HG03025 (cell line): Measurements from ENCODE around the gene CDC42EP5.
"Not testable (repeated sequence)": the region's sequence is repeated elsewhere in the genome, so short reads cannot be mapped to it uniquely, and the experiment has no call there.

ENCODE experiments used
- ATAC-seq: cut with Tn5 transposase; IDR thresholded peaks from one replicate; pipeline ENCODE4 v1.9.1; 2021; ENCODE audit warnings: mild to moderate bottlenecking, moderate library complexity; ENCODE audit not compliant: unreplicated experiment, low FRiP score

The CDC42EP5 gene

DNA sequence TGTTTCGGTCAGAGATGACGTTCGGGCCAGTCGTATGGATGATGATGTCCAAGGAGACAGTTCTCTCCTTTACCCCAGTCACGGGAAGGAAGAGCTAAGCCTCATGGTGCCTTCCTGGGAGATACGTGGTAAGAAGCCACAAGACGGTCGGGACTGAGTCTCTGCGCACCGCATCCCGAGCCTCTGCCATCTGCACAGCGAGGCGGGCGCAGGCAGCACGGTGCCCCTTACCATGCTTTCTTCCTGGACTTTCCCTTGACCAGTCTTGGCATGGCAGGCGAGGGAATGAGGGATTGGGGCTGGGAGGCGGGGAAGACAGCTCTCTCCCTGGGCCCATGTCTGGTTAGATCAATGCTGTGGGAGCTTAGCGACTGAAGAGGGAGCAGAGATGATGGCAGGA, 19.5 kb upstream of the CDC42EP5 start:
- no peak for ATAC-seq

DNA sequence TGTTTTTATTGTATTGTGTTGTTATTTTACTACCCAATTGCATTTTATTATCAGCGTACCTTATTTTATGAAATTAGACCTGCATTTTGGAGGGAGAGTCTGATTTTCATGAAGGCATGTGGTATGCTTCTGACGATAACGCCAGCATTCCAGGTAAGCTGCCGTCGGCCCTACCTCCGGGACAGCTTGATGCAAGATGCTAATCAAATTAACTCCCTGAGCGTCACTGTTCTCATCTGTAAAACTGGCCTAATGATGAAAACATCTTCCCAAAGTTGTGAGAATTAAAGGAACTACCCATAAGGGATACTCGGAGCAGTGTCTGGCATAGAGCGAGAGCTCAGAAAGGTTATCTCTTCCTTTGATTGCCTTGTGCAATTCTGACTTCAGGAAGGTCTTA, 16.7 kb upstream of the CDC42EP5 start:
- no peak for ATAC-seq

DNA sequence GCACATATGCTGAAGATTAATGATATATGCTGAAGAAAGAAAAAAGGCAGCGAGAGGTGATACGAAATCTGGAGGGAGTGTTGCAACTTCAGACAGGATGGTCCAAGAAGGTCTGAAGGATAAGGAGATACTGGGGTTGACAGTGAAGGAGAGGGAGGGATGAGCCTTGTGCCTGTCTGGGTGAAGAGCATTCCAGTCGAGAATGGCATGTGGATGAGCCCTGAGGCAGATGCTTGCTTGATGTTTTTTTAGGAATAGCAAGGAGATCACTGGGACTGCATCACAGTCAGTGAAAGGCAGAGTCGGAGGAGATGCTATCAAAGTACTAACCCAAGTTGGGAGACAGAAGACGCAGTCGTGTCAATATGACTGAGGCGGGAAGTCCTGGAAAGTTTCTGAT, 16.2 kb upstream of the CDC42EP5 start:
- ATAC-seq, result no peak

DNA sequence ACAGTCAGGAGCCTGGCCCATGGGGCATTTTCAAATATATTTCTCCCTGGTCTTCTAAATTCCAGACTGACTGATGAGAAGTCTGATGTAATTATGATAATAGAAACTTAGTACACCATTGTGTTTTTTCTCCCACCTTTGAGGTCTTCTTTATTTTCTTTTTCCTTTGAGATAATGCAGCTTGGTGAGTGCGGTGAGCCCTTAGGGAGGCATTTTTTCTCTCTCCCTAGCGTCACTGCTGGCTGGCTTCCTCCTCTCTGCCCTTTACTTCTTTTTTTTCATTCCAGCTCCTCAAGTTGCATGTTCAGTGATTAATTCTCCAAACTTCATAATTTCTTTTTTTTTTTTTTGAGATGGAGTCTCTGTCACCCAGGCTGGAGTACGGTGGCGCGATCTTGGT, 12.8 kb upstream of the CDC42EP5 start:
- ATAC-seq, result no peak

DNA sequence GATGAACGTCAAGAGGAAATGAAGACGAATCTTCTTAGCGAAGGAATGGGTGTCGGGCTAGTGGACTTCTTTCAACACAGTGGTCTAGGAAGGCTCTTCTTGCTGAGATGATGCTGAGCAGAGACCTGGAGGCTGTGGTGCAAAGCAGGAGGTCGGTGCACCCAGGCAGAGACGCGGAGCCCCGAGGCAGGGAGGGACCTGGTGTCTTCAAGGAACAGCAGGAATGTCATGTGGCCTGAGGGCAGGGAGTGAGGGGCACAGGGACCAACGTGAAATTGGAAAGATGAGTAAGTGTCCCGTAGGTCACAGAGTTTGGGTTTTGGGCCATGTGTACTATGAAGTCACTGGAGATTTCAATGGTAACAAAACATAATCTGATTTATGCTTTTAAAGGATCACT, 11.4 kb upstream of the CDC42EP5 start:
- no peak for ATAC-seq

DNA sequence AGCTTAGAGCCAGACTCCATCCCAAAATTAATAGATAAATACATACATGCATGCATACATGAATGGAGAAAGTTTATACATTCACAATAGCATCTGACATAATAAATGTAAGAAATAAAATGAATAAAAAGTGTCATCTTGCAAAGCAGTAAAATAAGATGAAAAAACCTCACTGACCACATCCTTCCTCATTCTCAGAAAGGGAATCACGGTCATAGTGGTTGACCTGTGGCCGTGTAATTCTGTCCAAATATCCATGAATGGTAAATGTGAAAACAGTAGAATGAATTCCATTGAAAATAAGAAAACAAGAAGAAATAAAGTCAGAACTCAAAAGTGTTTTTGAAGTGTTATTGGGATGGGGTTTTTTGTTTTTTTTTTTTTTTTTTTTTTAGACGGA, 9.8 kb upstream of the CDC42EP5 start:
- no peak for ATAC-seq

DNA sequence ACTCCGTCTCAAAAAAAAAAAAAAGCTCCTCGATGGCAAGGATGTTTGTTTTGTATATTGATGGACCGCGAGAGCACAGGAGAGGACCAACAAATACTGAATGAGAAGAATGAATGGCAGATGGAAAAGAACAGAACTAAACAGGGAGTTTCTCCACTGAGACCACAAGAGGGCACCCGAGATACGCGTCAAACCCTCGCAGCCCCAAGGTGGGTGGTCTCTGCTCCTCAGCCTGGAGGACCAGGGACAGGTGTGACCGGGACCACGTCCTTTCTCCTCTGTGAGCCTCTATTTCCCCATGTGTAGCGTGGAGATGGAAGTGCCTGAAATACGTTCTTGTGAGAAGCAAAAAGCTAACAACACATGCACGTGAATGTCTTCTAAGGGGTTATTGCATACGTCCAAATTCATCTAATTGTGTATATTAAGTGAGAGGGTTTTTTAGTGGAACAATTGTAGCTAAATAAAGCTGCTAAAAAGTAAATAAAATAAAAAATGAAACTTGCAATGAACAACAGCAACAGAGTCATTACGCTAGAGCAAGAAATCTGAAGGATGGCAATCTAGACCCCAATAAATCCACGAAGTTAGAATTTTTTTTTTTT, 8.3 kb upstream of the CDC42EP5 start:
- ATAC-seq, result no peak

DNA sequence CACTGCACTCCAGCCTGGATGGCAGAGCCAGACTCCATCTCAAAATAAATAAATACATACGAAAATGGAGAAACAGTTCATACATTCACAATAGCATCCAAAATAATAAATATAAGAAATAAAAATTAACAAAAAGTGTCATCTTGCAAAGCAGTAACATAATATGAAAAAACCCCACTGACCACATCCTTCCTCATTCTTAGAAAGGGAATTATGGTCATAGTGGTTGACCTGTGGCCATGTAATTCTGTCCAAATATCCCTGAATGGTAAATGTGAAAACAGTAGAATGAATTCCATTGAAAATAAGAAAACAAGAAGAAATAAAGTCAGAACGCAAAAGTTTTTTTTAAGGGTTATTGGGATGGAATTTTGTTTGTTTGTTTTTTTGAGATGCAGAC, 7.0 kb upstream of the CDC42EP5 start:
- no peak for ATAC-seq

DNA sequence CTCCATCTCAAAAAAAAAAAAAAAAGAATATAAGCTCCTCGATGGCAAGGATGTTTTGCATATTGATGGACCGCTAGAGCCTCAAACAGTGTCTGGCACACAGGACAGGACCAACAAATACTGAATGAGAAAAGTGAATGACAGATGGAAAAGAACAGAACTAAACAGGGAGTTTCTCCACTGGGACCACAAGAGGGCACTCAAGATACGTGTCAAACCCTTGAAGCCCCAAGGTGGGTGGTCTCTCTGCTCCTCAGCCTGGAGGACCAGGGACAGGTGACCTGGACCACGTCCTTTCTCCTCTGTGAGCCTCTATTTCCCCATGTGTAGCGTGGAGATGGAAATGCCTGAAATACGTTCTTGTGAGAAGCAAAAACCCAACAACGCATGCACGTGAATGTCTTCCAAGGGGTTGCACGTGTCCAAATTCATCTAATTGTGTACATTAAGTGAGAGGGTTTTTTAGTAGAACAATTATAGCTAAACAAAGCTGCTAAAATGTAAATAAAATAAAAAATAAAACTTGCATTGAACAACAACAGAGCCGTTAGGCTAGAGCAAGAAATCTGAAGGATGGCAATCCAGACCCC, 5.7 kb upstream of the CDC42EP5 start:
- ATAC-seq, result no peak

DNA sequence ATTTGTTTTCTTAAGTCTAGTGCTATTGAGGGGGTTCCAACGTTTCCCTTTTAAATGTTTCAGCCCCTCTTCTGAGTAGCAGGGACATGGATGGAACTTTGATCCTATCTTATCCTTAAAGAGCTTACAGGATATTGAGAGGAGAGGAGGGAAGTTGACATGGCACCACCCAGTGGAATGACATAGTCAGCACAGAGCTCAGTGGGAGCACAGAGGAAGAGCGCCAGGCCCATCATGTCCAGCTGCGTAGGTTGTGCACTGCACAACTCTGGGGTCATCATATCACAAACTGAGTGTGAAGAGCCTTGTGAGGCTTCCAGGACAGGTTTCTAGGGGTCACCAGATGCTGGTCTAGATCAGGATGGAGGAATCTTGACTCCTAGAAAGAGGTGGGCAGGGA, 4.6 kb upstream of the CDC42EP5 start:
- no peak for ATAC-seq

DNA sequence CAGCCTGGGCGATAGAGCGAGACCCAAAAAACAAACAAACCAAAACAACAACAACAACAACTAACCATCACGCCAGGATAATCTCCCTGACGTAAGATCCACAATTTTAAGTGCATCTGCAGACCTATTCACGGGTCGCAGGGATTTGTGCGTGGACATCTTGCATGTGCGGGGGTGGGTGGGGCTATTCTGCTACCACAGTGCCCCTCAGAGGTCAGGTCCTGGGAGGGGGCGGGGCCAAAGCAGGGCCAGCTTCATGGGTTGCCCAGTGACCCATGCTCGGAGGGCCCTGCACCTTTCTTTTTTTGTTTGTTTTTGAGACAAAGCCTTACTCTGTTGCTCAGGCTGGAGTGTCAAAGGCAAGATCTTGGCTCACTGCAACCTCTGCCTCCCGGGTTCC, 2.6 kb upstream of the CDC42EP5 start:
- no peak for ATAC-seq

DNA sequence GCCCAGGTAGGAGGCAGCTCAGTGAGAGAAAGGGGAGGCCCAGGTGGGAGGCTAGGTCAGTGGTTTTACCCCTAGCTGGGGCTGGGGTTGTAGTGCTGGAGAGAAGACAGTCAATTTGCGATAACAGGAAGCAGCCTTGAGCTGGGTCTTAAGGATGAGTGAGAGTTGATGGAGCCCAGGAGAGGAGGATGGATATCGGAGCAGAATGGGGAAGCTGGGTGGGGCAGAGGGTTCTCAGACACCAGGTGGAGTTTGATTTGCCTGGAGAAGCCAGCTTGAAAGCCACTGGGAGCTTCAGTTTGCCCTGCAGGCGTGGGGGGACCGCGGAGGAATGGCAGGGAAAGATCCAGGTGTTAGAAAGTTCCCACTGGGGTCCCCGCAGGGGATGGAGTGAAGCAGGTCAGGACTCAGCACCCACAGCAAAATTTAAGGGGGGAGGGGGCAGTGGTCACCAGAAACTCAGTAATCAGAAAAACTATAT, 836 bp upstream of the CDC42EP5 start:
- no peak for ATAC-seq

DNA sequence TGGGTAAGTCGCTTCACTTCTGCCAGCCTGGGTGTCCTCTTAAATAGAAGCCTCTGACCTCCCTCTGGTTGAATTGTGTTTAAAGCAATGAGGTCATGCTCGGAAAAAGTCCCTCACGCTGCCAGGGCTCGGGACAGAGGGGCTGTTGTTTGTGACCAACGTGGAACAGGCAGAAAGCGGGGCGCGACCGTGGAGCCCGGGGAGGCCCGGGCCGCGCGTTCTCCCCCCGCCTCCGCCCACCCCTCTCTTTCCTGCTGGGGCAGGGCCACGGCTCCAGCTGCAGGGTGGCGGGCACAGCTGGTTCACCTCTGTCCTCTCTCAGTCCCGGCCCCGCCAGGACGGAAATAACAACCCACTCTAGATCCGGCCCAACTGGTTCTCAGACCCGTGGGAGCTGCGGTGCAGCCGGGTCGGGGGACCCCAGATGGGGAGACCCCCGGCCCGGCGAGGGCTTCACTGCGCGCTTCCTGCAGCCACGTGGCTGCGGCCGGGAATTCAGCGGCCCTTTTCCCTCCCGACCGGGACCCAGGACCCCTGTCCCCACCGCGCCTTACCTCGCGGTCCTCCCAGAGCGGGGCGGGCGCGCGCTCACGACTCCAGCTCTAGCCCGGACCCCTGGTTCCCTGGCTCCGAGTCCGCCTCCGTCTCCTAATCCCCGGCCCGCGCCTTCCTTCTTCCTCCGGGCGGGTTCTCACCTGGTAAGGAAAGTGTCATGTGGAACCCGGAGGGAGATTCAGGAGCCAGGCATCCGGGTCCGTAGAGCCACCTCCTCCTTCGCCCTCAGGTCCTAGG, 1.9 kb downstream of the CDC42EP5 start:
- ATAC-seq, result no peak

DNA sequence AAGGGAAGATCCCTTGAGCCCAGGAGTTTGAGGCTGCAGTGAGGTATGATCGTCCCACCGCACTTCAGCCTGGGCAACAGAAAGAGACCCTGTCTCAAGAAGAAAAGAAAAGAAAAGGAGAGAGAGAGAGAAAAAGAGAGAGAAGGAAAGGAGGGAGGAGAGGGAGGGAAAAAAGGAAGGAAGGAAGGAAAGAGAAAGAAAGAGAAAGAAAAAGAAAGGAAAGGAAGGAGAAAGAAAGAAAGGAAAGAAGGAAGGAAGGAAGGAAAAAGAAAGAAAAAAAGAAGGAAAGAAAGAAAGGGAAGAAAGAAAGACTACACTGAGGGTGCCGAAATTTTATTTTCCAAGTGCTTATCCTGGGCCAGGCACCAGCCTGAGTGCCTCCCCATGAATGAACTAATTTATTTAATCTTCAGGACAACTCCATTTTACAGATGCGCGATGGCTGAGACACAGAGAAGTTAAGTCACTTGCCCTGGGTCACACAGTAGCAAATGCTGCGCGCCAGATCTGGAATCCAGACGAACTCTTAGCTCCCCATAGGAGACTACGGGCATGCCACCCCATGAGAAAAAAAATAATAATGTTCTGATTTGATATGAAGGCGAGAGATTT, 2.7 kb downstream of the CDC42EP5 start:
- ATAC-seq, result no peak

DNA sequence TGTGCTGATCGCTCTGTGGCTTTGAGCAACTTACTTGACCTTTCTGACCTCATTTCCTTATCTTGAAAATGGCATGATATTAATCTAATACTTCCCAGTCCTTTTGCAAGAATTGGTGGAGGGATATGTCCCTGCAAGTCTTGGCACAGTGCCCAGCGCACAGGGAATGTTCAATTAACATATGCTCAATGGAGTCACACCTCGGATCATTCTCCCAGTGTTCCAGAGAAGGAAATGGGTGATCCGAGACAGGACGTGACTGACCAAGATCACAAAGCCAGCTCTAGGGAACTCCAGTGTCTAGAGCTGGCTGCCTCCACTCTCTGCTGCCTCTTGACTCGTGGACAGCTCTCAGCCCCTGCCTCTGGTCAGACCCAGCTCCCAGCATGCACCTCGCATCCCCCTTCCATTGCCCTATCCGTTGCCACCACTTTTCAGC, 3.6 kb downstream of the CDC42EP5 start:
- no peak for ATAC-seq

DNA sequence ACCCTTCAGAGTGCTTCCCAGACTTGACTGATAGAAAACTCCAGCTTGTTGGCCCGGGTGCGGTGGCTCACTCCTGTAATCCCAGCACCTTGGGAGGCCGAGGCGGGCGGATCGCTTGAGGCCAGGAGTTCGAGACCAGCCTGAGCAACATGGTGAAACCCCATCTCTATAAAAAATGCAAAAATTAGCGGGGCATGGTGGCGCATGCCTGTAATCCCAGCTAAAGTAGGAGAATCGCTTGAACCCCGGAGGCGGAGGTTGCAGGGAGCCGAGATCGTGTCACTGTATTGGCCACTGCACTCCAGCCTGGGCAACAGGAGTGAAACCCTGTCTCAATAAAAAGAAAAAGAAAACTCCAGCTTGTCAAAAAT, 7.0 kb downstream of the CDC42EP5 start:
- ATAC-seq, result not testable (repeated sequence)

DNA sequence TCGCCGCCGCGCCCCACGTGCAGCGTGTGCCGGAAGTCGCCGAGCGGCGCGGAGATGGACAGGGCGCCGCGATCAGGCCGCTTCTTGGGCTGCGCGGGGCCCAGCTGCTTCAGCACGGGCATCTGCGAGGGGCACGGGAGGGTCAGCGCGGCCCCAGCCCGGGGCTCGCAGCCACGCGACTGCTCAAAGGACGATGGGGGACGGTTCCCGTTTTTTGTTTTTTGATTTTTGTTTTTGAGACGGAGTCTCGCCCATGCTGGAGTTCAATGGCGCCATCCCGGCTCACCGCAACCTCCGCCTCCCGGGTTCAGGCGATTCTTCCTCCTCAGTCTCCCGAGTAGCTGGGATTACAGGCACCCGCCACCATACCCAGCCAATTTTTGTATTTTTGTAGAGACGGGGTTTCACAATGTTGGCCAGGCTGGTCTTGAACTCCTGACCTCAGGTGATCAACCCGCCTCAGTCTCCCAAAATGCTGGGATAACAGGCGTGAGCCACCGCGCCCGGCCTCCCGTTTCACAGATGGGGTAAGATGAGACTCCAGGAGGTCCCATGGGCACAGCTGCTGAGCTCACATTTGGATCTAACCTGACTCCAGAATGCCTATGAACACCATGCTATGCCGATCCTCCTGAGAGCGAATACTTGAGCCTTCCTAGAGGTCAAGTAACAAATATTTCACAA, 7.5 kb downstream of the CDC42EP5 start:
- ATAC-seq, result no peak

DNA sequence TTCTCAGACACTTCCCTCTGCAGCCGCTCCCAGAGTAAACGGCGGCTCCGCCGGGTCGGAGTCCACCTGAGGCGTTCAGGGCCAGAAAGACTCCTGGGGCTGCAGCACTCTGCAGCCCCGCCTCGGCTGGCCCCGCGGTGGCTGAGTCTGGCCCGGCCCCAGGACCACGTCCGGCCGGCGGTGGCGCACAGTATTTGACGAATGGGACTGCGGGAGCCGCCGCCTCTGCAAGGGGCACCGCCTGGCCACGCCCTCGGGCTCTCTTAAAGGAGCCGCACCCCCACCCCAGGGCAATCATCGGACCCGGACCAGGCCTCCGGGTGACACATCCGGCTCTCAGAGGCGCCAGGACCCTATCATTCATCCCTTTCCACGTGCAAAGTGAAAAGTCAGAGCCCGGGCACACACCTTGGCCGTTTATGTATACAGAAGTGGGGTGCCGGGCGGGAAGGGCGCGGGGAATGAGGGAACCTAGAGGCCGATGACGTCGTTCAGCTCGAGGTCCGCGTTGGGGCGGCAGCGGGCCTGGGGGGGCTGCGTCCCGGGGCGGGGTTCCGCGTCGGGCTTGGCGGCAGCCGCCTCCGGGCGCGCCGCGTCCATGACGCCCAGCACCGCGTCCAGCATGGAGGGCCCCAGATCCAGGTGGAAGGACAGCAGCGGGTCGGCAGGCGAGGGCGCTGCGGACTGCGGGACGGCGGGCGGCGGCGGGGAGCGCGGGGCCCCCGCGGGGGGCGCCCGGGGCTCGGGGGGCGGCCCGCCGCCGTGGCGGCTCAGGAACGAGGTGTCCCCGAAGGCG, 8.3 kb downstream of the CDC42EP5 start:
- ATAC-seq, result peak; percentile 28

DNA sequence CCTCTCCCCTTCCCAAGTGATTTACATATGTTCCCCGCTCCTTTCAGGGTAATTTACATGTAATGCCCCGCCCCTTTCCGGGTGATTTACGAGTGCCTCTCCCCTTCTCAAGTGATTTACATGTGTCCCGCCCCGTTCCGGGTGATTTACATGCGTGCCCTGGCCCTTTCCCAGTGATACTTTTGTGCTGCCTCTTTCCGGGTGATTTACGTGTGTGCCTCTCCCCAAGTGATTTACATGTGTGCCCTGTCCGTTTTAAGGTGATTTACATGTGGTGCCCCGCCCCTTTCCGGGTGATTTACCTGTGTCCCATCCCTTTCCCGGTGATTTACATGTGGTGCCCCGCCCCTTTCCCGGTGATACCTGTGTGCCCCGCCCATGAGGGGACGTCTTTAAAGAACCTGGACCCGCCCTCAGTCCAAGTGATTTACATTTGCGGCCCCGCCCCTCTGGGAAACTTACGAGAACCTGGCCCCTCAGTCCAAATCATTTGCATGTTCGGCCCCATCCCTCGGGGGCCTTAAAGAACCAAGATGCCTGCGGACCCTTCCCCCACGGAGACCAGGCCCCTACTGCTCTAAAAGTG, 9.0 kb downstream of the CDC42EP5 start:
- peak; percentile 36 for ATAC-seq
